A549 (cell line): ENCODE results near the gene CLMN. TPM values are rescaled to one million over a fixed set of nuclear protein-coding genes. Genes with fewer than 3 reads are reported as not detected.
"Not testable (repeated sequence)": the region's sequence is repeated elsewhere in the genome, so short reads cannot be mapped to it uniquely, and the experiment has no call there.

Source experiments
- ATAC-seq, 2 experiments: fragments of 200-7000 bp in 1 of 2; fragments of >200 bp in 1 of 2; cut with Nextera tagmentation in 1 of 2; cut with Tn5 transposase in 1 of 2; 3 replicates each; pipeline versions ENCODE4 v1.8.0 to v1.9.1; 2018 to 2020; ENCODE audit warnings: mild to moderate bottlenecking in 1 of 2, moderate library complexity in 1 of 2
- CTCF ChIA-PET: fragments of 300-600 bp; sonication (Branson Sonifier 250); formaldehyde crosslinking; extraction: SDS; loops from one replicate; lab custom pipeline; 2021; ENCODE audit warnings: antibody characterized with exemption, inconsistent platforms; lab: Yijun Ruan, JAX
- POLR2A ChIA-PET: fragments of 350-600 bp; formaldehyde crosslinking; extraction: SDS; loops from one replicate; lab custom pipeline; 2021; ENCODE audit warnings: antibody characterized with exemption, inconsistent platforms; lab: Yijun Ruan, JAX
- DNase-seq, 2 experiments: peaks; one replicate each; pipeline versions ENCODE4 v3.0.0 to v3.0.0-alpha.2; 2011 to 2016; ENCODE audit warnings: low read depth in 1 of 2, low spot score in 1 of 2
- FAIRE-seq: peaks from 2 replicates; lab custom pipeline; 2011; peaks lifted over from hg19 to GRCh38; lab: Jason Lieb, UNC
- H3K27ac ChIP-seq, 2 experiments: fragments of >200 bp; sonication (Bioruptor Twin); formaldehyde crosslinking; 3 replicates each; pipeline ENCODE4 v1.5.1; 2016 to 2017
- H3K4me1 ChIP-seq: fragments of >200 bp; sonication (Bioruptor Twin); formaldehyde crosslinking; 3 replicates; pipeline ENCODE4 v1.6.1; 2016
- H3K4me2 ChIP-seq: fragments of >200 bp; sonication (Bioruptor Twin); formaldehyde crosslinking; 3 replicates; pipeline ENCODE4 v1.6.1; 2016
- H3K4me3 ChIP-seq: fragments of >200 bp; sonication (Bioruptor Twin); formaldehyde crosslinking; 3 replicates; pipeline ENCODE4 v1.5.1; 2016
- H3K9me3 ChIP-seq: fragments of >200 bp; sonication (Bioruptor Twin); formaldehyde crosslinking; 3 replicates; pipeline ENCODE4 v1.6.1; 2016
- ATOH8 ChIP-seq: fragments of 250-450 bp; sonication (Bioruptor Pico); IDR thresholded peaks from 2 replicates; pipeline ENCODE4 v1.5.0; 2020; ENCODE audit warnings: low read depth, mild to moderate bottlenecking, moderate library complexity
- BCL3 ChIP-seq: fragments of >200 bp; sonication (Bioruptor Twin); formaldehyde crosslinking; IDR thresholded peaks from 3 replicates; pipeline ENCODE4 v1.6.1; 2016
- BHLHE40 ChIP-seq: IDR thresholded peaks from 2 replicates; pipeline ENCODE4 v1.6.1; 2012; ENCODE audit warnings: low read depth, low read length, inconsistent platforms
- CBX2 ChIP-seq: fragments of 200-600 bp; sonication (generic); IDR thresholded peaks from 2 replicates; pipeline ENCODE4 v1.6.1; 2016; ENCODE audit warnings: low read depth, mild to moderate bottlenecking, borderline replicate concordance
- E2F6 ChIP-seq: IDR thresholded peaks from 2 replicates; pipeline ENCODE4 v1.6.1; 2012; ENCODE audit warnings: low read depth, borderline replicate concordance
- EHF ChIP-seq: fragments of 250-450 bp; sonication (Bioruptor Pico); IDR thresholded peaks from 2 replicates; pipeline ENCODE4 v1.5.0; 2020; ENCODE audit warnings: mild to moderate bottlenecking
- EHMT2 ChIP-seq: fragments of 200-600 bp; sonication (generic); IDR thresholded peaks from 2 replicates; pipeline ENCODE4 v1.6.1; 2016; ENCODE audit warnings: antibody characterized with exemption, low read depth, mild to moderate bottlenecking, moderate library complexity
- FOSB ChIP-seq: fragments of 250-450 bp; sonication (Bioruptor Pico); IDR thresholded peaks from 2 replicates; pipeline ENCODE4 v1.5.0; 2020; ENCODE audit warnings: mild to moderate bottlenecking, moderate library complexity
- FOXS1 ChIP-seq: fragments of 250-450 bp; sonication (Bioruptor Pico); IDR thresholded peaks from 2 replicates; pipeline ENCODE4 v1.5.0; 2020; ENCODE audit warnings: mild to moderate bottlenecking, moderate library complexity
- JUNB ChIP-seq: fragments of >200 bp; sonication (Bioruptor Twin); formaldehyde crosslinking; IDR thresholded peaks from 2 replicates; pipeline ENCODE4 v1.6.1; 2016
- KDM1A ChIP-seq: fragments of 200-600 bp; sonication (generic); IDR thresholded peaks from 2 replicates; pipeline ENCODE4 v1.6.1; 2016; ENCODE audit warnings: low read depth, mild to moderate bottlenecking
- KDM5A ChIP-seq: fragments of 200-600 bp; sonication (generic); IDR thresholded peaks from 2 replicates; pipeline ENCODE4 v1.6.1; 2016; ENCODE audit warnings: antibody characterized with exemption, mild to moderate bottlenecking
- NFE2L2 ChIP-seq: fragments of 150-350 bp; conservative IDR thresholded peaks from 2 replicates; pipeline ENCODE4 v1.6.1; 2014; ENCODE audit warnings: low read length
- PBX3 ChIP-seq: IDR thresholded peaks from 2 replicates; pipeline ENCODE4 v1.6.1; 2012
- PHF8 ChIP-seq: fragments of 200-600 bp; sonication (generic); IDR thresholded peaks from 2 replicates; pipeline ENCODE4 v1.6.1; 2016; ENCODE audit warnings: low read depth, mild to moderate bottlenecking, antibody characterized with exemption, moderate library complexity, borderline replicate concordance
- POLR2A ChIP-seq: IDR thresholded peaks from 2 replicates; pipeline ENCODE4 v1.6.1; 2012; ENCODE audit warnings: mild to moderate bottlenecking, low read length
- RAD21 ChIP-seq, 2 experiments: fragments of >200 bp in 1 of 2; sonication (Bioruptor Twin) in 1 of 2; formaldehyde crosslinking in 1 of 2; IDR thresholded peaks in 1 of 2; conservative IDR thresholded peaks in 1 of 2; 2 replicates in 1 of 2; 3 replicates in 1 of 2; pipeline ENCODE4 v1.6.1; 2012 to 2018; ENCODE audit warnings: inconsistent platforms in 1 of 2
- RCOR1 ChIP-seq: fragments of 150-350 bp; IDR thresholded peaks from 2 replicates; pipeline ENCODE4 v1.6.1; 2014; ENCODE audit warnings: antibody characterized with exemption, low read length, low read depth
- RFX5 ChIP-seq: fragments of 450-650 bp; IDR thresholded peaks from 2 replicates; pipeline ENCODE4 v1.7.1; 2014; ENCODE audit warnings: antibody characterized with exemption, mild to moderate bottlenecking, moderate library complexity
- RNF2 ChIP-seq: fragments of 200-600 bp; sonication (generic); IDR thresholded peaks from 2 replicates; pipeline ENCODE4 v1.6.1; 2016; ENCODE audit warnings: low read depth, mild to moderate bottlenecking, antibody characterized with exemption, moderate library complexity, borderline replicate concordance
- TFCP2L1 ChIP-seq: fragments of 250-450 bp; sonication (Bioruptor Pico); IDR thresholded peaks from 2 replicates; pipeline ENCODE4 v1.5.0; 2021; ENCODE audit warnings: mild to moderate bottlenecking
- USF2 ChIP-seq: fragments of 450-650 bp; IDR thresholded peaks from 2 replicates; pipeline ENCODE4 v1.6.1; 2014; ENCODE audit warnings: antibody characterized with exemption
- ZC3H11A ChIP-seq: fragments of 450-650 bp; IDR thresholded peaks from 2 replicates; pipeline ENCODE4 v1.6.1; 2014; ENCODE audit warnings: antibody characterized with exemption, mild to moderate bottlenecking
- ZFP36 ChIP-seq: fragments of 450-650 bp; IDR thresholded peaks from 2 replicates; pipeline ENCODE4 v1.6.1; 2014; ENCODE audit warnings: borderline replicate concordance; ENCODE audit not compliant: partially characterized antibody
- WGBS: methylation state at CpG from one replicate; pipeline ENCODE4 v1.1.6; 2017; ENCODE audit errors: missing lambda C conversion rate; 5-methylcytosine and 5-hydroxymethylcytosine counted together
- polyA plus RNA-seq, 4 experiments: library from polyadenylated mRNA; depleted of rRNA in 3 of 4; stranded (reverse); fragments of >200 nt; fragmentation: RNase III in 1 of 4; extraction: RNeasy Plus Mini Kit Qiagen cat#74134 plus additional on column Dnase treatment in 1 of 4; gene quantifications; 2 replicates in 3 of 4; 3 replicates in 1 of 4; pipeline ENCODE4 v1.2.3, GENCODE V29; 2011 to 2017

CLMN gene
- polyA plus RNA-seq, 2 of the 4 experiments (the other 2 are of a cell fraction): 2.9 to 10.6 TPM

GRCh38 chr14:95206534-95206933 lies 113.2 kb downstream of the CLMN start:
- Histone ChIP-seq H3K4me1 (no peaks in the 10 kb centered on the region), H3K4me2 (no peak overlapping the region), H3K9me3 (peaks cover 11% of the 10 kb centered on the region; the same call in 2 of the 3 replicates), H3K27ac (no peak overlapping the region), H3K4me3 (no peak overlapping the region)
- 98% methylated on average over 2 of the region's 2 CpGs for WGBS
- TF ChIP-seq CBX2: no peak
- TF ChIP-seq E2F6: no peak
- TF ChIP-seq RNF2: no peak
- TF ChIP-seq FOSB (CRISPR knock-in tag): no peak
- no peak for TF ChIP-seq EHMT2
- no peak for TF ChIP-seq KDM5A
- TF ChIP-seq BHLHE40: no peak
- TF ChIP-seq EHF (CRISPR knock-in tag): no peak
- no peak for TF ChIP-seq ZC3H11A
- no peak for TF ChIP-seq BCL3
- no peak for TF ChIP-seq TFCP2L1 (CRISPR knock-in tag)
- TF ChIP-seq KDM1A: no peak
- TF ChIP-seq POLR2A: no peak
- no peak for TF ChIP-seq PBX3
- TF ChIP-seq RFX5: no peak
- no peak for TF ChIP-seq PHF8
- TF ChIP-seq USF2: no peak
- TF ChIP-seq JUNB: no peak
- no peak for TF ChIP-seq NFE2L2
- FAIRE-seq (no peak), ATAC-seq (no peak), DNase-seq (no peak)
- CTCF ChIA-PET: no interaction called here
- POLR2A ChIA-PET: no interaction called here

GRCh38 chr14:95204705-95205104 lies 115.0 kb downstream of the CLMN start:
- DNase-seq: no peak
- Histone ChIP-seq H3K27ac (no peak overlapping the region), H3K9me3 (peaks cover 11% of the 10 kb centered on the region; the same call in 2 of the 3 replicates), H3K4me3 (no peak overlapping the region), H3K4me2 (no peak overlapping the region), H3K4me1 (no peaks in the 10 kb centered on the region)
- ChIA-PET POLR2A (no interaction called here), CTCF (no interaction called here)
- no peak for TF ChIP-seq ZFP36
- TF ChIP-seq RCOR1: no peak
- TF ChIP-seq FOXS1 (CRISPR knock-in tag): no peak
- TF ChIP-seq PBX3: no peak
- TF ChIP-seq ATOH8: no peak
- TF ChIP-seq E2F6: no peak
- no peak for TF ChIP-seq RAD21 (conservative IDR thresholded peaks at IDR 0.05 in 1 of 2, IDR thresholded peaks at IDR 0.05 in 1 of 2)
- no peak for FAIRE-seq
- no peak for ATAC-seq
- 56% methylated on average over 2 of the region's 2 CpGs for WGBS

GRCh38 chr14:95201745-95202144 lies 118.0 kb downstream of the CLMN start:
- FAIRE-seq, DNase-seq, H3K27ac ChIP-seq, ATAC-seq, CTCF ChIA-PET, H3K4me2 ChIP-seq, POLR2A ChIA-PET, H3K4me1 ChIP-seq, H3K4me3 ChIP-seq: not testable (repeated sequence)
- H3K9me3 ChIP-seq: peaks cover 11% of the 10 kb centered on the region; the same call in 2 of the 3 replicates
- WGBS: 87% methylated on average over 2 of the region's 2 CpGs
